Measurements from ENCODE around the gene SLC29A3.
A peak's percentile ranks its signal among the peaks of the same experiment; 100 is the strongest.
"Not testable (repeated sequence)": the region's sequence is repeated elsewhere in the genome, so short reads cannot be mapped to it uniquely, and the experiment has no call there.

The SLC29A3 gene

GRCh38 chr10:71319042-71319799 is at the start of gene SLC29A3:
Gene SLC29A3 (plus strand): TSS chr10:71319259. CDS start chr10:71319310, 51 bp downstream.
- CTCF ChIA-PET: interaction anchor here (0.5 to 1.6 kb wide), 10 partner anchors 65 to 577 kb away, joined by 3 read pairs; no protein-coding TSS in a partner anchor
- DNase-seq (ENCODE audit: extremely low spot score): peak; percentile 86
- POLR2A ChIA-PET: interaction anchor here (0.9 to 1.0 kb wide), 3 partner anchors 58 to 373 kb away, joined by 3 to 4 read pairs (median 3); no protein-coding TSS in a partner anchor
- TF ChIP-seq FOXK2 (IDR thresholded peaks at IDR 0.05): peak; percentile 86
- no peak for TF ChIP-seq FOXM1 (IDR thresholded peaks at IDR 0.05; ENCODE audit: borderline replicate concordance)

- ChIA-PET POLR2A (interaction anchor here (1.5 kb wide), 1 partner anchor 34 kb away, joined by 5 read pairs; no protein-coding TSS in a partner anchor), CTCF (interaction anchor here (0.6 to 1.9 kb wide), 19 partner anchors 8 to 1408 kb away, joined by 3 to 10 read pairs (median 4); no protein-coding TSS in a partner anchor)
- no peak for TF ChIP-seq ZNF384 (IDR thresholded peaks at IDR 0.05)
- no peak for TF ChIP-seq NFRKB (IDR thresholded peaks at IDR 0.05)
- TF ChIP-seq HDGF (IDR thresholded peaks at IDR 0.05; ENCODE audit: borderline replicate concordance): no peak
- TF ChIP-seq SP1 (IDR thresholded peaks at IDR 0.05): no peak
- no peak for TF ChIP-seq SUZ12 (IDR thresholded peaks at IDR 0.05)
- TF ChIP-seq L3MBTL2 (conservative IDR thresholded peaks at IDR 0.05): no peak
- TF ChIP-seq FOXK2 (IDR thresholded peaks at IDR 0.05): no peak
- TF ChIP-seq ELF4 (IDR thresholded peaks at IDR 0.05): no peak
- no peak for TF ChIP-seq CTBP1 (IDR thresholded peaks at IDR 0.05; ENCODE audit: borderline replicate concordance)
- no peak for TF ChIP-seq TARDBP (IDR thresholded peaks at IDR 0.05)
- DNase-seq (ENCODE audit: extremely low spot score): peak; percentile 31
These were observed 49.5 kb upstream of the SLC29A3 start for GRCh38 chr10:71269301-71270288.

GRCh38 chr10:71270301-71271220 is 48.5 kb upstream of the SLC29A3 start:
- peak; percentile 74 for DNase-seq (ENCODE audit: extremely low spot score)
- TF ChIP-seq FOXA1 (IDR thresholded peaks at IDR 0.05): no peak
- no peak for TF ChIP-seq L3MBTL2 (conservative IDR thresholded peaks at IDR 0.05)
- TF ChIP-seq ELF4 (IDR thresholded peaks at IDR 0.05): no peak
- no peak for TF ChIP-seq ARNT (IDR thresholded peaks at IDR 0.05)
- ChIA-PET POLR2A (no interaction called here), CTCF (interaction anchor here (0.6 to 1.9 kb wide), 20 partner anchors 9 to 1407 kb away, joined by 3 to 10 read pairs (median 4); no protein-coding TSS in a partner anchor)

- POLR2A ChIA-PET: no interaction called here
- CTCF ChIA-PET: no interaction called here
- no peak for TF ChIP-seq FOXM1 (IDR thresholded peaks at IDR 0.05; ENCODE audit: borderline replicate concordance)
- no peak for TF ChIP-seq LEF1 (IDR thresholded peaks at IDR 0.05; ENCODE audit: borderline replicate concordance)
- TF ChIP-seq BHLHE40 (IDR thresholded peaks at IDR 0.05; ENCODE audit: borderline replicate concordance): no peak
- TF ChIP-seq TARDBP (IDR thresholded peaks at IDR 0.05): no peak
- no peak for TF ChIP-seq L3MBTL2 (conservative IDR thresholded peaks at IDR 0.05)
- TF ChIP-seq PKNOX1 (IDR thresholded peaks at IDR 0.05): no peak
- no peak for TF ChIP-seq HDGF (IDR thresholded peaks at IDR 0.05; ENCODE audit: borderline replicate concordance)
- no peak for TF ChIP-seq ARNT (IDR thresholded peaks at IDR 0.05)
- TF ChIP-seq ELF4 (IDR thresholded peaks at IDR 0.05): no peak
- TF ChIP-seq FOXK2 (IDR thresholded peaks at IDR 0.05): no peak
- no peak for TF ChIP-seq SP1 (IDR thresholded peaks at IDR 0.05)
- no peak for TF ChIP-seq FOXA1 (IDR thresholded peaks at IDR 0.05)
- TF ChIP-seq CTBP1 (IDR thresholded peaks at IDR 0.05; ENCODE audit: borderline replicate concordance): no peak
- no peak for DNase-seq (ENCODE audit: extremely low spot score)
These were observed 47.4 kb upstream of the SLC29A3 start for GRCh38 chr10:71271662-71272055.

GRCh38 chr10:71272056-71272771 is 46.8 kb upstream of the SLC29A3 start:
- ChIA-PET POLR2A (no interaction called here), CTCF (no interaction called here)
- TF ChIP-seq CTBP1 (IDR thresholded peaks at IDR 0.05; ENCODE audit: borderline replicate concordance) (no peak), PKNOX1 (IDR thresholded peaks at IDR 0.05) (no peak), SUZ12 (IDR thresholded peaks at IDR 0.05) (no peak), FOXK2 (IDR thresholded peaks at IDR 0.05) (no peak), BHLHE40 (IDR thresholded peaks at IDR 0.05; ENCODE audit: borderline replicate concordance) (no peak), ZNF384 (IDR thresholded peaks at IDR 0.05) (no peak), FOXA1 (IDR thresholded peaks at IDR 0.05) (no peak), TARDBP (IDR thresholded peaks at IDR 0.05) (no peak)
- DNase-seq (ENCODE audit: extremely low spot score): no peak

- POLR2A ChIA-PET; DNase-seq (ENCODE audit: extremely low spot score); CTCF ChIA-PET: not testable (repeated sequence)
These were observed 46.1 kb upstream of the SLC29A3 start for GRCh38 chr10:71272974-71273373.

Data from HEK293T (cell line).